ENCODE measurements around the gene DGUOK.

The DGUOK gene

DNA sequence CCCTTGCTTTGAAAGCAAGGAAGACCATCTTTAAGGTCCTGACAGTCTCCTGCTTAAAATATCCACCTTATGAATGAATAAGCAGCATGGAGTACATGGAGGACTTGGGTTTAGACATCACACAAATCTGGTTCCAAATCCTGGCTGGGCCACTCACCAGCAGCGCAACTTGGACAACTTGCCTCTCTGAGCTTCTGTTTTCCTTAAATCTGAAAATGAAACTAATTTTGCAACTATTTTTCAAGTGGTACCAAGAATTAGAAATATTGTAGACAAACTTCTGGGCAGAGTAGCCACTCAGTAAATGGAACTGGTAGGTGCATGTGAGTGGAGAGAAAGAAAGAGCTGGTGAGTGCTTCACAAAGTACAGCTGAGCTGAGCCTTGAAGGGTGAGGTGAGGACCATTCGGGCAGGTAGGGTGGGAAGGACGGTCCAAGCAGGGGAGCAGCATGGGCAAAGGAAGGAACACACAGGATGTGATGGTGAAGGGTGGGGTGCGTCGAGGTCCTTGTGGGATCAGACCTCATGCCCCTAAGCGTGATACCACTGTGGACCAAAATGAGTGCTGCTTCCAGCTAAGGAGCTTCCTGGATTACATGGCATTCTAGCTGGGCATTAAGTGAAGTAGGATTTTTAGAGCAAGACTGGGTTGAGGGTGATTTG lies 43.6 kb downstream of the DGUOK start:
- no peaks in the 10 kb centered on the region for H3K9me3 ChIP-seq (ENCODE audit: low read length)
- no peak overlapping the region for H3K9ac ChIP-seq (ENCODE audit: low read length)
- H3K79me2 ChIP-seq (ENCODE audit: insufficient read depth, low read length), result no peaks in the 10 kb centered on the region
- no peak overlapping the region for H2AFZ ChIP-seq (ENCODE audit: low read length)
- TF ChIP-seq, protein P1, sequence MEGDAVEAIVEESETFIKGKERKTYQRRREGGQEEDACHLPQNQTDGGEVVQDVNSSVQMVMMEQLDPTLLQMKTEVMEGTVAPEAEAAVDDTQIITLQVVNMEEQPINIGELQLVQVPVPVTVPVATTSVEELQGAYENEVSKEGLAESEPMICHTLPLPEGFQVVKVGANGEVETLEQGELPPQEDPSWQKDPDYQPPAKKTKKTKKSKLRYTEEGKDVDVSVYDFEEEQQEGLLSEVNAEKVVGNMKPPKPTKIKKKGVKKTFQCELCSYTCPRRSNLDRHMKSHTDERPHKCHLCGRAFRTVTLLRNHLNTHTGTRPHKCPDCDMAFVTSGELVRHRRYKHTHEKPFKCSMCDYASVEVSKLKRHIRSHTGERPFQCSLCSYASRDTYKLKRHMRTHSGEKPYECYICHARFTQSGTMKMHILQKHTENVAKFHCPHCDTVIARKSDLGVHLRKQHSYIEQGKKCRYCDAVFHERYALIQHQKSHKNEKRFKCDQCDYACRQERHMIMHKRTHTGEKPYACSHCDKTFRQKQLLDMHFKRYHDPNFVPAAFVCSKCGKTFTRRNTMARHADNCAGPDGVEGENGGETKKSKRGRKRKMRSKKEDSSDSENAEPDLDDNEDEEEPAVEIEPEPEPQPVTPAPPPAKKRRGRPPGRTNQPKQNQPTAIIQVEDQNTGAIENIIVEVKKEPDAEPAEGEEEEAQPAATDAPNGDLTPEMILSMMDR (IDR thresholded peaks at IDR 0.05; ENCODE audit: low read length), result no peak
- TF ChIP-seq EZH2 (IDR thresholded peaks at IDR 0.05; ENCODE audit: borderline replicate concordance, low read length), result no peak
- H3K27ac ChIP-seq (ENCODE audit: low read depth, low read length, poor library complexity, severe bottlenecking), result peak overlapping the region; percentile 29
- H3K27me3 ChIP-seq (ENCODE audit: insufficient read depth, low read length), result no peaks in the 10 kb centered on the region
- peaks cover 31% of the 10 kb centered on the region for H3K4me1 ChIP-seq (ENCODE audit: insufficient read depth, low read length, severe bottlenecking)
- no peaks in the 10 kb centered on the region for H3F3A ChIP-seq (ENCODE audit: insufficient read depth, low read length)
- no peaks in the 10 kb centered on the region for H3K36me3 ChIP-seq (ENCODE audit: insufficient read depth, low read length)
- peak overlapping the region; percentile 22; the same call in 1 of the 2 replicates for H3K4me2 ChIP-seq (ENCODE audit: low read length)
- no peak overlapping the region for H3K4me3 ChIP-seq (ENCODE audit: low read depth, low read length, poor library complexity, severe bottlenecking)
- H4K20me1 ChIP-seq (ENCODE audit: insufficient read depth, low read length), result no peaks in the 10 kb centered on the region
- H3K9me2 ChIP-seq (ENCODE audit: low read depth, low read length), result no peaks in the 10 kb centered on the region

DNA sequence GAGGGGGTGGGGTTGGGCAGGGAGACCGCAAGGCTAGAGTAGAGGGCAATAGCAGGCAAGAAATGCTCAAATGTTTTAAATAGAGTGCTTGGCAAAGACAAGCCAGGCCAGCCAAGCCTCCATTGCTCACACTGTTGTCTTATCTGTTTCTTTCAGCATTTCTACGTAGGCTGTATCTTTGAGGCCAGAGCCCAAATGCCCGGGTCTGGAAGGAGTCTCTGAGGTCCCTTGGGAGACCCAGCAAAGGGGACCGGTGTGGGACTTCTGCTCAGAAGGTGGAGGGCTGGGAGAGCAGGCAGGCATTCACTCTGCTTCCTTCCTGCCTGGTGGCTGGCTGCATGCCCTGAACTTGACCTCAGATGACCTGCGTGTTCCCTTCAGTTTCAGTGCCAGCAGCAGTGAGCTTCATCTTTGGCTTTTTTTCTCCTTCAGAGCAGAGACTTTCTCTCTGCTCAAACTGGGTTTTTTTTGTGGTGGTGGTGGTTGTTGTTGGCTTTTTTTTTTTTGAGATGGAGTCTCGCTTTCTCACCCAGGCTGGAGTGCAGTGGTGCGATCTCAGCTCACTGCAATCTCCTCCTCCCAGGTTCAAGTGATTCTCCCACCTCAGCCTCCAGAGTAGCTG lies 44.3 kb downstream of the DGUOK start:
- no peaks in the 10 kb centered on the region for H3K36me3 ChIP-seq (ENCODE audit: insufficient read depth, low read length)
- H3F3A ChIP-seq (ENCODE audit: insufficient read depth, low read length), result no peaks in the 10 kb centered on the region
- TF ChIP-seq EZH2 (IDR thresholded peaks at IDR 0.05; ENCODE audit: borderline replicate concordance, low read length), result no peak
- TF ChIP-seq, protein P1 (IDR thresholded peaks at IDR 0.05; ENCODE audit: low read length), result no peak
- no peaks in the 10 kb centered on the region for H3K27me3 ChIP-seq (ENCODE audit: insufficient read depth, low read length)
- no peak overlapping the region for H2AFZ ChIP-seq (ENCODE audit: low read length)
- no peaks in the 10 kb centered on the region for H3K9me3 ChIP-seq (ENCODE audit: low read length)
- H3K4me3 ChIP-seq (ENCODE audit: low read depth, low read length, poor library complexity, severe bottlenecking), result peak overlapping the region; percentile 29
- no peaks in the 10 kb centered on the region for H4K20me1 ChIP-seq (ENCODE audit: insufficient read depth, low read length)
- H3K9me2 ChIP-seq (ENCODE audit: low read depth, low read length), result no peaks in the 10 kb centered on the region
- H3K27ac ChIP-seq (ENCODE audit: low read depth, low read length, poor library complexity, severe bottlenecking), result peak overlapping the region; percentile 29
- H3K4me2 ChIP-seq (ENCODE audit: low read length), result peak overlapping the region; percentile 22
- no peaks in the 10 kb centered on the region for H3K79me2 ChIP-seq (ENCODE audit: insufficient read depth, low read length)
- no peak overlapping the region; the same call in 1 of the 2 replicates for H3K9ac ChIP-seq (ENCODE audit: low read length)
- H3K4me1 ChIP-seq (ENCODE audit: insufficient read depth, low read length, severe bottlenecking), result peaks cover 31% of the 10 kb centered on the region

DNA sequence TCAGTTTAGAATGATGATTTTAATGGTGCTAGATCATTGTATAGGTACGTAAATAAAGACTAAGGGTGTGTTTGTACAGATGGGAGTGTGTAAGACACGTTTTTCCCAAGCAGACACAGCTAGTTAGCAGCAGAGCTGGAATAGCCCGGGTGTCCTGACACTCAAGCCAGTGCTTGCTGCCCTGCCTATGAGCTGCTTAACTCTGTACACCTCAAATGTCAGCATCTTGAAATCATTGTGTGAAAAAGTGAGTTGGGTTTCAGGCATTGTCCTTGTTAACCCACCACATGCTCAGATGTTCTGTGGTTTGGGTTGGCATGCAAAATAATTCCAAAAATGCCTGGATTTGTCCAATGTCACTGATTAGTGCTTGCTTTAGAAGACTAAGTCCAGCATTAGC lies 45.0 kb downstream of the DGUOK start:
- no peak overlapping the region for H3K4me2 ChIP-seq (ENCODE audit: low read length)
- no peaks in the 10 kb centered on the region for H3K79me2 ChIP-seq (ENCODE audit: insufficient read depth, low read length)
- H3F3A ChIP-seq (ENCODE audit: insufficient read depth, low read length), result no peaks in the 10 kb centered on the region
- no peaks in the 10 kb centered on the region for H3K9me3 ChIP-seq (ENCODE audit: low read length)
- no peak overlapping the region for H3K27ac ChIP-seq (ENCODE audit: low read depth, low read length, poor library complexity, severe bottlenecking)
- H3K36me3 ChIP-seq (ENCODE audit: insufficient read depth, low read length), result no peaks in the 10 kb centered on the region
- H3K27me3 ChIP-seq (ENCODE audit: insufficient read depth, low read length), result no peaks in the 10 kb centered on the region
- no peak overlapping the region for H3K4me3 ChIP-seq (ENCODE audit: low read depth, low read length, poor library complexity, severe bottlenecking)
- H3K9ac ChIP-seq (ENCODE audit: low read length), result no peak overlapping the region
- H3K9me2 ChIP-seq (ENCODE audit: low read depth, low read length), result no peaks in the 10 kb centered on the region
- TF ChIP-seq, protein P1 (IDR thresholded peaks at IDR 0.05; ENCODE audit: low read length), result no peak
- no peak for TF ChIP-seq EZH2 (IDR thresholded peaks at IDR 0.05; ENCODE audit: borderline replicate concordance, low read length)
- H3K4me1 ChIP-seq (ENCODE audit: insufficient read depth, low read length, severe bottlenecking), result peaks cover 31% of the 10 kb centered on the region
- no peaks in the 10 kb centered on the region for H4K20me1 ChIP-seq (ENCODE audit: insufficient read depth, low read length)
- H2AFZ ChIP-seq (ENCODE audit: low read length), result no peak overlapping the region

Data from OCI-LY1 (cell line).